Activated naive CD4-positive, alpha-beta T cell treated with anti-CD3 and anti-CD28 coated beads, Interleukin-2, amount 10 ng/mL, durations not matched to agents 7 days and 5 days (primary cell): ENCODE measurements around the gene BEND7.
"Not testable (repeated sequence)": the region's sequence is repeated elsewhere in the genome, so short reads cannot be mapped to it uniquely, and the experiment has no call there.

ENCODE experiments used
- CTCF ChIA-PET: fragments of 350-600 bp; sonication (Branson Sonifier 250); formaldehyde crosslinking; loops from one replicate; lab custom pipeline; 2021; ENCODE audit warnings: antibody characterized with exemption; lab: Charles Lee
- DNase-seq: peaks from one replicate; pipeline ENCODE4 v3.0.0-alpha.2; 2020
- H3K27ac Mint-ChIP-seq: one replicate; pipeline ENCODE4 v1.8.0; 2021; ENCODE audit warnings: mild to moderate bottlenecking, moderate library complexity, mixed read lengths
- H3K27me3 Mint-ChIP-seq: one replicate; pipeline ENCODE4 v1.8.0; 2021; ENCODE audit warnings: mild to moderate bottlenecking, mixed read lengths
- H3K36me3 Mint-ChIP-seq: one replicate; pipeline ENCODE4 v1.8.0; 2021; ENCODE audit warnings: mixed read lengths
- H3K4me1 Mint-ChIP-seq: one replicate; pipeline ENCODE4 v1.8.0; 2021; ENCODE audit warnings: mixed read lengths
- H3K4me3 Mint-ChIP-seq: one replicate; pipeline ENCODE4 v1.8.0; 2021; ENCODE audit warnings: mild to moderate bottlenecking, moderate library complexity, mixed read lengths
- H3K9me3 Mint-ChIP-seq: one replicate; pipeline ENCODE4 v1.8.0; 2021; ENCODE audit warnings: mixed read lengths

BEND7 gene

GRCh38 chr10:13528875-13529713 is at the start of gene BEND7:
TSS of gene BEND7 (minus strand) at chr10:13529014. CDS start at chr10:13528533, 481 bp downstream.
- no peaks in the 10 kb centered on the region for H3K9me3 Mint-ChIP-seq
- peaks cover 63% of the 10 kb centered on the region for H3K27me3 Mint-ChIP-seq
- no peaks in the 10 kb centered on the region for H3K36me3 Mint-ChIP-seq
- peak within 1 kb of the TSS; percentile 52 for H3K4me3 Mint-ChIP-seq
- H3K4me1 Mint-ChIP-seq: peaks cover 9% of the 10 kb centered on the region
- CTCF ChIA-PET: no interaction called here
- no peak for DNase-seq
- H3K27ac Mint-ChIP-seq: no peak within 1 kb of the TSS

- H3K4me3 Mint-ChIP-seq: no peak overlapping the region
- CTCF ChIA-PET: no interaction called here
- H3K9me3 Mint-ChIP-seq: no peaks in the 10 kb centered on the region
- H3K27ac Mint-ChIP-seq: no peak overlapping the region
- H3K27me3 Mint-ChIP-seq: peaks cover 21% of the 10 kb centered on the region
- DNase-seq: no peak
- no peaks in the 10 kb centered on the region for H3K4me1 Mint-ChIP-seq
- no peaks in the 10 kb centered on the region for H3K36me3 Mint-ChIP-seq
Measured at GRCh38 chr10:13573960-13574359, 45.1 kb upstream of the BEND7 start.

GRCh38 chr10:13571541-13571940 is 42.7 kb upstream of the BEND7 start:
- no peaks in the 10 kb centered on the region for H3K9me3 Mint-ChIP-seq
- no peak for DNase-seq
- H3K4me3 Mint-ChIP-seq: no peak overlapping the region
- CTCF ChIA-PET: no interaction called here
- H3K4me1 Mint-ChIP-seq: no peaks in the 10 kb centered on the region
- no peaks in the 10 kb centered on the region for H3K36me3 Mint-ChIP-seq
- H3K27ac Mint-ChIP-seq: no peak overlapping the region
- H3K27me3 Mint-ChIP-seq: peaks cover 17% of the 10 kb centered on the region

GRCh38 chr10:13567030-13567429 is 38.2 kb upstream of the BEND7 start:
- H3K27ac Mint-ChIP-seq: no peak overlapping the region
- no peak for DNase-seq
- no peaks in the 10 kb centered on the region for H3K4me1 Mint-ChIP-seq
- CTCF ChIA-PET: no interaction called here
- H3K36me3 Mint-ChIP-seq: no peaks in the 10 kb centered on the region
- H3K9me3 Mint-ChIP-seq: no peaks in the 10 kb centered on the region
- H3K4me3 Mint-ChIP-seq: no peak overlapping the region
- peaks cover 5% of the 10 kb centered on the region for H3K27me3 Mint-ChIP-seq

GRCh38 chr10:13564576-13564975 is 35.8 kb upstream of the BEND7 start:
- H3K27ac Mint-ChIP-seq: no peak overlapping the region
- DNase-seq: no peak
- CTCF ChIA-PET: no interaction called here
- H3K36me3 Mint-ChIP-seq: no peaks in the 10 kb centered on the region
- no peak overlapping the region for H3K4me3 Mint-ChIP-seq
- no peaks in the 10 kb centered on the region for H3K9me3 Mint-ChIP-seq
- no peaks in the 10 kb centered on the region for H3K4me1 Mint-ChIP-seq
- H3K27me3 Mint-ChIP-seq: no peaks in the 10 kb centered on the region

- Mint-ChIP-seq H3K27ac (no peak overlapping the region), H3K9me3 (no peaks in the 10 kb centered on the region), H3K4me3 (no peak overlapping the region), H3K4me1 (no peaks in the 10 kb centered on the region), H3K27me3 (no peaks in the 10 kb centered on the region), H3K36me3 (no peaks in the 10 kb centered on the region)
- CTCF ChIA-PET: no interaction called here
- no peak for DNase-seq
Measured at GRCh38 chr10:13563481-13564445, 34.9 kb upstream of the BEND7 start.

GRCh38 chr10:13560597-13560996 is 31.8 kb upstream of the BEND7 start:
- no peaks in the 10 kb centered on the region for H3K36me3 Mint-ChIP-seq
- peaks cover 2% of the 10 kb centered on the region for H3K4me1 Mint-ChIP-seq
- no peaks in the 10 kb centered on the region for H3K9me3 Mint-ChIP-seq
- no peak overlapping the region for H3K27ac Mint-ChIP-seq
- H3K4me3 Mint-ChIP-seq: no peak overlapping the region
- H3K27me3 Mint-ChIP-seq: no peaks in the 10 kb centered on the region
- no peak for DNase-seq
- CTCF ChIA-PET: no interaction called here

GRCh38 chr10:13559124-13559700 is 30.4 kb upstream of the BEND7 start:
- no peak for DNase-seq
- H3K9me3 Mint-ChIP-seq: no peaks in the 10 kb centered on the region
- no peak overlapping the region for H3K4me3 Mint-ChIP-seq
- no peaks in the 10 kb centered on the region for H3K27me3 Mint-ChIP-seq
- CTCF ChIA-PET: no interaction called here
- peaks cover 2% of the 10 kb centered on the region for H3K4me1 Mint-ChIP-seq
- H3K36me3 Mint-ChIP-seq: no peaks in the 10 kb centered on the region
- H3K27ac Mint-ChIP-seq: no peak overlapping the region

- no peak overlapping the region for H3K27ac Mint-ChIP-seq
- peaks cover 2% of the 10 kb centered on the region for H3K9me3 Mint-ChIP-seq
- H3K36me3 Mint-ChIP-seq: no peaks in the 10 kb centered on the region
- no peak overlapping the region for H3K4me3 Mint-ChIP-seq
- CTCF ChIA-PET: no interaction called here
- DNase-seq: no peak
- peaks cover 2% of the 10 kb centered on the region for H3K4me1 Mint-ChIP-seq
- H3K27me3 Mint-ChIP-seq: no peaks in the 10 kb centered on the region
Measured at GRCh38 chr10:13555884-13556510, 27.2 kb upstream of the BEND7 start.

GRCh38 chr10:13550802-13551201 is 22.0 kb upstream of the BEND7 start:
- H3K4me3 Mint-ChIP-seq: no peak overlapping the region
- CTCF ChIA-PET: no interaction called here
- H3K27ac Mint-ChIP-seq: no peak overlapping the region
- peaks cover 8% of the 10 kb centered on the region for H3K9me3 Mint-ChIP-seq
- DNase-seq: no peak
- no peaks in the 10 kb centered on the region for H3K4me1 Mint-ChIP-seq
- peaks cover 19% of the 10 kb centered on the region for H3K27me3 Mint-ChIP-seq
- H3K36me3 Mint-ChIP-seq: no peaks in the 10 kb centered on the region

GRCh38 chr10:13542533-13542932 is 13.7 kb upstream of the BEND7 start:
- Mint-ChIP-seq H3K27me3 (peaks cover 30% of the 10 kb centered on the region), H3K4me3 (no peak overlapping the region), H3K9me3 (no peaks in the 10 kb centered on the region), H3K36me3 (no peaks in the 10 kb centered on the region), H3K27ac (no peak overlapping the region), H3K4me1 (no peaks in the 10 kb centered on the region)
- CTCF ChIA-PET: no interaction called here
- DNase-seq: no peak

GRCh38 chr10:13537985-13538384 is 9.2 kb upstream of the BEND7 start:
- not testable (repeated sequence) for H3K9me3 Mint-ChIP-seq, H3K27ac Mint-ChIP-seq, H3K36me3 Mint-ChIP-seq, DNase-seq, H3K4me3 Mint-ChIP-seq, H3K4me1 Mint-ChIP-seq
- H3K27me3 Mint-ChIP-seq: peaks cover 30% of the 10 kb centered on the region
- CTCF ChIA-PET: interaction anchor here (0.6 to 1.8 kb wide), 3 partner anchors 165 to 962 kb away, joined by 3 to 13 read pairs (median 4); no protein-coding TSS in a partner anchor

GRCh38 chr10:13536674-13537366 is 8.0 kb upstream of the BEND7 start:
- peak; percentile 35 for DNase-seq
- CTCF ChIA-PET: interaction anchor here (0.7 to 1.8 kb wide), 7 partner anchors 9 to 377 kb away, joined by 3 to 13 read pairs (median 3); partner anchors contain the start of gene PRPF18
- H3K27me3 Mint-ChIP-seq: peaks cover 30% of the 10 kb centered on the region
- no peak overlapping the region for H3K4me3 Mint-ChIP-seq
- H3K27ac Mint-ChIP-seq: no peak overlapping the region
- H3K4me1 Mint-ChIP-seq: no peaks in the 10 kb centered on the region
- no peaks in the 10 kb centered on the region for H3K36me3 Mint-ChIP-seq
- H3K9me3 Mint-ChIP-seq: no peaks in the 10 kb centered on the region
